LoVo (cell line): ENCODE data around the gene ZRSR2.
A peak's percentile ranks its signal among the peaks of the same experiment; 100 is the strongest.

Experiments
- DNase-seq: peaks from one replicate; pipeline ENCODE4 v3.0.0-alpha.2; 2016; ENCODE audit warnings: low spot score

The ZRSR2 gene

DNA sequence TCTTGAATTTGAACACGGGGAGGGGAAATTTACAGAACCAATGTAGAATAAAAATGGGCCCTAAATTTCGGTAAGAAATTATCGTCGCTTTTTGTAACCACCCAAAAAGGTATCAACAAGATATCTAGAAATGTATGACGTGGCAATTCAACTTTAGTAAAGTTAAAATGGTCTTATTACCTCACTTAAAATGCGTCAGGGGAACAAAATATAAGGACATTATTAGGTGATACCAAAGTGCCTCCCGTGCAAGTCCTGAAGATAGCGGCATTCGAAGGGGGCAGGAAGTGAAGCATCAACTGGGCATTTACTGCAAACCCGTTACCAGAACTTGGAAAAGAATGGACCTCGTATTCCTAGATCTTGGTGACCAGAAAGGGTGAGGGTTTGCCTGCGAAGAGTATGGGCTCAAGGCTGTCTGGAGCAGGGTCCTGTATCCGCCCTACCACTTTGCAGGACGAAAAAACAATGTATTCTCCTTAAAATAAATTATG lies 63.3 kb downstream of the ZRSR2 start:
- DNase-seq, result no peak

DNA sequence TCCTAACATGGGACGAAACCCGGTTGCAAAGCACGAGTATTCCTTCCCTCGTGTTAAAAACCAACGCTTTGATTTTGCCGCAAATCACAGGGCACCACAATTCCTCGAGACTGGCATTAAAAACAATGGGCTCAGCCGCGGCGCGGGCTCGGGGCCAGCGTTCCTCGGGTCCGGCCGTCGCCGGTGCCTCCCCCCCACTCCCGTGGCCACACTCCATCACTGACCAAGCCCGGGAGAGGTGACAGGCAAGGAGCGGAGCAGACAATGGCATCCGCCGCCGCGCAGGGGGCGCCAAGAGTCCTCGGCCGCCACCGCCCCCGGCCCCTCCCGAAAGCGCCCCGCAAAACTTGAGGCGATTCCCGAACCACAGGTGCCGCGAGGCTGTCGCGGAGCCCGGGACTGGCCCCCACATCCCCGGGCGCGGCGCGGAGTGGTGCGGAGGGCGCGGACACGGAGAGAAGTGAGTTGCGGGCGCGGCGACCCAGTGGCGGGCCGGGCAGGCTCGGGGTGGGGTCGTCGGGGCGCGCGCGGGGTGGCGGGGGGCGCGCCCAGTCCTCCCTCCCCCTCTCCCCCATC lies 63.9 kb downstream of the ZRSR2 start:
- peak; percentile 29 for DNase-seq

GRCh38 chrX:15854712-15855567 lies 64.7 kb downstream of the ZRSR2 start, which contains the start of gene AP1S2:
Gene AP1S2 (minus strand): TSS chrX:15854813. CDS start chrX:15852524, 2,289 bp downstream.
- peak; percentile 90 for DNase-seq

DNA sequence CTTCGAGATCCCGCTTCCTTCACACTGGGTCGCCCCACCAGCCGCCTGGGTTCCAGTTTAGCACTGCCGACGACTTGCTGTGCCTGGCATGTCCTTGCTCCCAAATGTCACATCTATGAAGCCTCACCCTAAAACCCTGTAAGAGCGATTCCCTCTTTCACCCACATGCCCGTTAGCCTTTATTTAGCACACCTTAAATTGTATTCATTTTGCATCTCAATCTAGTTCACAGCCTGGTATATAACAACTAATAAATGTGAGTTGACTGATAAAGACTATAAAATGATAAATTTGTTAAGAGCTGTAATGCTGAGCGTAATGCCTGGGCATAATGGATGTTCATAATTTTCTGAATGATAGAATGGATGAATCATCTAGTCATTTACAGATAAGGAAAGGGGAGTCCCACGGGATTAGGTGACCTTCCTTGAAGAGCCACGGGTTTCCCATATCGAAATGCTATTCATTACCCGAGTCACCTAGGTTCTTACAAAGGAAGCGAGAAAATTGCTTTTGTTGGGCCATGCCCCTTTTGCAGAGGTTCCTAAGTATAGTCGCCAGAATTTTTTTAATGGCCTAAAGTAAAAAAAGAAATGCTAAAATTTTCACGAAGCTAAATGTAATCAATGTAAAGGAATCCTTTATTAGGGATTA lies 65.4 kb downstream of the ZRSR2 start:
- peak; percentile 5 for DNase-seq

GRCh38 chrX:15856222-15856587 lies 65.9 kb downstream of the ZRSR2 start:
- no peak for DNase-seq

DNA sequence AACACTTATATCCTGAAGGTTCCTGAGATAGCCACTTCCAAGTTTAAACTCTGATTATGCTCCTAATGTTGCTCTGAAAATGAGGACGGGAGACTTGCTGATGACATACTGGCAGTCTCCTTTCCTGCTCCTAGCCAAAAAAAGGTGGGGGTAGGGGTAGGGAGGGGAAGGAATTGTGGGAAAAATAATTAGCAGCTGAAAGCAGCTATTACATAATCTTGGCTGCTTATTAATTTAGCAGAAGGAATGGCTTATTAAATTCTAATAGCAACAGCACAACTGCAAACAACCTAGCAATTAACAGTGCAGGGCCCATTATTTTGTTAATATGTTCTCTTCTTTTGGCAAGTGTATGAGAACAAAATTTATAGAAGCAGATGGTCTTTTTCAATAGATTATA lies 66.4 kb downstream of the ZRSR2 start:
- DNase-seq, result no peak

DNA sequence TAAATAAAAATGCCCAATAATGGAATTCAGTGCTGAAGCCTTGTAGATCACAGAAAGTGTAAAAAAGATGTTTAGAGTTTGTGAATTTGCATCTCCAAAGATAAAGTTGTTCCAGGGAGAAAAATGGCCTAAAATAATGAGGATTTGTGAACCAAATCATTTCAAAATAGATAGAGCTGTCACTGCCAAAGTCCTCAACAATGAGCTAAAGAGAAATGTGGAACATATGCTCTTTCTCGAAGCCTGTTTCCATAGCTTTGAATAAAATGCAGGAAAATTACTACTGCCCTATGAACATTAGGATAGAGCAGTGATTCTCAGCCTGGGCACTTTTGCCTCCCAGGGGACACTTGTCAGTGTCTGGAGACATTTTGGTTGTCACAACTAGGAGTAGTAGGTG lies 67.8 kb downstream of the ZRSR2 start:
- no peak for DNase-seq

GRCh38 chrX:15860921-15861320 lies 70.6 kb downstream of the ZRSR2 start:
- DNase-seq, result no peak

DNA sequence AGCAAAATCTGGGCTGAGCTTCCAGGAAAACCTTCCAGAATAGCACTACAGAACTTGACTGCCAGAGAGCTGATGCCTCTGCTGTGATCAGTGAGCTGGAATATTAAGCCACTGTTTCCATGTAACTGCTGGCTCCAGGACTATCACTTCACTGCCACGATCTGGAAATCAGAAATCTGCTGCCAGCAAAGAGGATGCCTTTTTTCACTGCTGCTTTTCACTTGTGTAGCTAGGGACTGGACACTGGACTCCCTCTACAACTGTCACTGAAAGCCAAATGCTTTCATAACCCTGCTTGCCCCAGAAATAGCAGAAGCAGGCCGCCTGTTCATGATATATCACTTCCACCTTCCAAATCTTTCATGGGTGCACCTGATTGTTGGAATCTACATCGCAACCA lies 73.7 kb downstream of the ZRSR2 start:
- DNase-seq, result no peak

GRCh38 chrX:15864629-15865028 lies 74.3 kb downstream of the ZRSR2 start:
- no peak for DNase-seq

- DNase-seq, result no peak
Observed at GRCh38 chrX:15866147-15866546, 75.9 kb downstream of the ZRSR2 start.

DNA sequence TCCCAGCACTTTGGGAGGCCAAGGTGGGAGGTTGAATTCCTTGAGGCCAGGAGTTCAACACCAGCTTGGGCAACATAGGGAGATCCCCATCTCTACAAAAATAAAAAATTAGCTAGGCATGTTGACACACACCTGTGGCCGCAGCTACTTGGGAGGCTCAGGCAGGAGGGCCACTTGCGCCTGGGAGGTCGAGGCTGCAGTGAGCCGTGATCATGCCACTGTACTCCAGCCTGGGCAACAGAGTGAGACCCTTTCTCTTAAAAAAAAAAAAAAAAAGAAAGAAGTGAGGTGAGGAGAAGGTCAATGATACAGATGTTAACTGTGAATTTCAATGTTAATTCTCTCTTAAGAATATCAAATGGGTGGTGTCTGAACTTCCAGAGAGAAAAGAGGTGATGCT lies 79.4 kb downstream of the ZRSR2 start:
- DNase-seq, result no peak

GRCh38 chrX:15870310-15870709 lies 80.0 kb downstream of the ZRSR2 start:
- no peak for DNase-seq
